GM12878 (cell line): ENCODE measurements around the gene GPC3. TPM values are rescaled to one million over a fixed set of nuclear protein-coding genes. Genes with fewer than 3 reads are reported as not detected.

Experiments used
- ATAC-seq: fragments of 200-7000 bp; cut with Tn5 transposase; 3 replicates; pipeline ENCODE4 v1.9.1; 2020; ENCODE audit warnings: mild to moderate bottlenecking, moderate library complexity
- BruUV-seq: library from RNA; stranded (reverse); fragments of 400-500 nt; replicated peaks from 2 replicates; lab custom pipeline; 2021; lab: Mats Ljungman, UMichigan
- CTCF ChIA-PET: fragments of 300-600 bp; sonication (Branson Sonifier 250); formaldehyde crosslinking; extraction: SDS; loops from one replicate; lab custom pipeline; 2021; ENCODE audit warnings: inconsistent platforms; lab: Yijun Ruan, JAX
- POLR2A ChIA-PET: fragments of 350-600 bp; formaldehyde crosslinking; extraction: SDS; loops from one replicate; lab custom pipeline; 2021; ENCODE audit warnings: inconsistent platforms; lab: Charles Lee
- RAD21 ChIA-PET: fragments of 300-600 bp; sonication (Branson Sonifier 250); formaldehyde crosslinking; loops from one replicate; lab custom pipeline; 2023; ENCODE audit warnings: antibody characterized with exemption; ENCODE audit not compliant: unreplicated experiment; lab: Charles Lee
- SMC1A ChIA-PET: fragments of 300-600 bp; sonication (Branson Sonifier 250); formaldehyde crosslinking; loops from one replicate; lab custom pipeline; 2023; ENCODE audit not compliant: unreplicated experiment, uncharacterized antibody; lab: Charles Lee
- DNase-seq: peaks from one replicate; pipeline ENCODE4 v3.0.0-alpha.2; 2011; ENCODE audit warnings: low read depth, low spot score
- FAIRE-seq: peaks from 3 replicates; lab custom pipeline; 2011; peaks lifted over from hg19 to GRCh38; lab: Jason Lieb, UNC
- H2AFZ ChIP-seq: 2 replicates; pipeline ENCODE4 v1.6.0; 2011; ENCODE audit warnings: low read depth, low read length, control low read depth; ENCODE audit not compliant: control insufficient read depth
- H3K27ac ChIP-seq: 2 replicates; pipeline ENCODE4 v1.5.1; 2011; ENCODE audit warnings: control low read depth; ENCODE audit not compliant: control insufficient read depth, insufficient read depth
- H3K27me3 ChIP-seq, 2 experiments: replicated peaks in 1 of 2; 2 replicates each; pipeline versions ENCODE4 v1.6.0 to v1.6.1; 2011; ENCODE audit warnings: low read length in 1 of 2; ENCODE audit not compliant: control insufficient read depth in 2 of 2, insufficient read depth in 2 of 2
- H3K36me3 ChIP-seq, 2 experiments: 2 replicates each; pipeline ENCODE4 v1.5.1; 2011; ENCODE audit warnings: low read length in 1 of 2; ENCODE audit not compliant: control insufficient read depth in 2 of 2, insufficient read depth in 2 of 2
- H3K4me1 ChIP-seq: 2 replicates; pipeline ENCODE4 v1.6.1; 2011; ENCODE audit warnings: mild to moderate bottlenecking, low read length, moderate library complexity, mixed read lengths; ENCODE audit not compliant: control insufficient read depth, insufficient read depth
- H3K4me2 ChIP-seq: 2 replicates; pipeline ENCODE4 v1.6.0; 2011; ENCODE audit warnings: control low read depth; ENCODE audit not compliant: control insufficient read depth, insufficient read depth
- H3K4me3 ChIP-seq: fragments of 200-600 bp; sonication (generic); 2 replicates; pipeline ENCODE4 v1.5.1; 2016
- H3K79me2 ChIP-seq: 2 replicates; pipeline ENCODE4 v1.6.0; 2011; ENCODE audit warnings: low read length; ENCODE audit not compliant: control insufficient read depth, insufficient read depth
- H3K9ac ChIP-seq: 2 replicates; pipeline ENCODE4 v1.8.0; 2011; ENCODE audit warnings: low read length, control low read depth, mixed read lengths; ENCODE audit not compliant: control insufficient read depth, insufficient read depth
- H3K9me3 ChIP-seq: replicated peaks from 3 replicates; pipeline ENCODE4 v1.5.1; 2011; ENCODE audit warnings: mild to moderate bottlenecking, low read length; ENCODE audit not compliant: control insufficient read depth, insufficient read depth
- H4K20me1 ChIP-seq: 2 replicates; pipeline ENCODE4 v1.6.0; 2011; ENCODE audit not compliant: control insufficient read depth, insufficient read depth
- CBX5 ChIP-seq: sonication (generic); IDR thresholded peaks from 2 replicates; pipeline ENCODE4 v1.6.1; 2016; ENCODE audit warnings: low read depth, moderate library complexity, mild to moderate bottlenecking, inconsistent platforms
- CEBPB ChIP-seq, 2 experiments: fragments of 150-350 bp in 1 of 2; IDR thresholded peaks; 2 replicates each; pipeline ENCODE4 v1.6.1; 2012 to 2014; ENCODE audit warnings: low read depth in 2 of 2, low read length in 2 of 2, borderline replicate concordance in 1 of 2, inconsistent platforms in 1 of 2
- CEBPZ ChIP-seq: fragments of 150-350 bp; IDR thresholded peaks from 2 replicates; pipeline ENCODE4 v1.6.1; 2016; ENCODE audit warnings: low read depth, low read length
- CHD1 ChIP-seq: IDR thresholded peaks from 2 replicates; pipeline ENCODE4 v1.6.1; 2012; ENCODE audit warnings: low read depth, low read length, improper control_type of control experiment
- EZH2 ChIP-seq: IDR thresholded peaks from 2 replicates; pipeline ENCODE4 v1.6.1; 2012; ENCODE audit warnings: low read depth, mild to moderate bottlenecking, control low read depth, inconsistent platforms, low read length, borderline replicate concordance; ENCODE audit not compliant: control insufficient read depth
- JUNB ChIP-seq: IDR thresholded peaks from 2 replicates; pipeline ENCODE4 v1.6.1; 2016; ENCODE audit warnings: antibody characterized with exemption, mild to moderate bottlenecking
- KAT2A ChIP-seq: conservative IDR thresholded peaks from 2 replicates; pipeline ENCODE4 v1.6.1; 2011; ENCODE audit warnings: low read depth, low read length; ENCODE audit not compliant: control insufficient read depth
- MYC ChIP-seq: IDR thresholded peaks from 2 replicates; pipeline ENCODE4 v1.6.1; 2011; ENCODE audit warnings: mild to moderate bottlenecking, low read length, moderate library complexity, inconsistent platforms; ENCODE audit not compliant: insufficient read depth, insufficient replicate concordance, insufficient read length, severe bottlenecking
- NRF1 ChIP-seq: conservative IDR thresholded peaks from 2 replicates; pipeline ENCODE4 v1.6.1; 2011; ENCODE audit warnings: mild to moderate bottlenecking, low read depth, low read length, improper control_type of control experiment
- RB1 ChIP-seq: fragments of 450-650 bp; formaldehyde crosslinking; IDR thresholded peaks from 2 replicates; pipeline ENCODE4 v1.6.1; 2017; ENCODE audit warnings: mild to moderate bottlenecking, borderline replicate concordance
- RBBP5 ChIP-seq: fragments of 200-600 bp; sonication (generic); conservative IDR thresholded peaks from 2 replicates; pipeline ENCODE4 v1.6.1; 2016
- SMC3 ChIP-seq: IDR thresholded peaks from 2 replicates; pipeline ENCODE4 v1.6.1; 2011; ENCODE audit warnings: low read length, improper control_type of control experiment, borderline replicate concordance
- ZNF384 ChIP-seq: IDR thresholded peaks from 2 replicates; pipeline ENCODE4 v1.6.1; 2012; ENCODE audit warnings: low read depth, mild to moderate bottlenecking, low read length, improper control_type of control experiment, borderline replicate concordance
- WGBS: methylation state at CpG from one replicate; pipeline ENCODE4 v1.1.6; 2016; ENCODE audit warnings: low lambda C conversion rate; ENCODE audit not compliant: insufficient replicate concordance, insufficient coverage; ENCODE audit errors: missing lambda C conversion rate; 5-methylcytosine and 5-hydroxymethylcytosine counted together
- in situ Hi-C: fragments of 300-500 bp; cut with MboI; formaldehyde crosslinking; loops from 9 replicates; pipeline ENCODE4 v1.14.3; 2018; ENCODE audit warnings: mixed read lengths
- intact Hi-C: fragments of 100-400 bp; cut with micrococcal nuclease; formaldehyde crosslinking; loops from one replicate; pipeline ENCODE4 v1.14.2; 2022; ENCODE audit not compliant: unreplicated experiment
- polyA plus RNA-seq, 11 experiments: library from polyadenylated mRNA; depleted of rRNA in 4 of 11; unstranded in 6 of 11; stranded (reverse) in 5 of 11; fragments of >200 nt; fragmentation: Nextera tagmentation in 4 of 11; fragmentation: Illumina TruSeq in 1 of 11; extraction: Ambion mirVana in 4 of 11; extraction: Trizol in 1 of 11; gene quantifications; 1 replicate in 1 of 11; 2 replicates in 10 of 11; pipeline versions ENCODE4 v1.2.1 to v1.2.3, GENCODE V29; 2011 to 2016; ENCODE audit warnings: inconsistent platforms in 2 of 11, missing spikeins in 2 of 11, low read depth in 1 of 11
- total RNA-seq, 4 experiments: library from RNA; depleted of rRNA in 3 of 4; stranded (reverse); fragments of >200 nt in 3 of 4; fragmentation: Illumina TruSeq in 1 of 4; extraction: Trizol in 1 of 4; gene quantifications; 2 replicates each; pipeline versions ENCODE4 v1.2.1 to v1.2.3, GENCODE V29; 2013 to 2021
- TF ChIP-seq, protein P1 (sequence below), 3 experiments: IDR thresholded peaks in 2 of 3; conservative IDR thresholded peaks in 1 of 3; 2 replicates each; pipeline ENCODE4 v1.5.1; 2011; ENCODE audit warnings: low read depth in 3 of 3, low read length in 3 of 3, mild to moderate bottlenecking in 3 of 3, control low read depth in 2 of 3, moderate library complexity in 2 of 3, inconsistent platforms in 1 of 3, mixed read lengths in 1 of 3; ENCODE audit not compliant: control insufficient read depth in 2 of 3, insufficient read depth in 1 of 3; ENCODE audit errors: extremely low read depth in 1 of 3
- TF ChIP-seq, protein P2 (sequence below): fragments of 150-350 bp; IDR thresholded peaks from 2 replicates; pipeline ENCODE4 v1.6.1; 2014; ENCODE audit warnings: mild to moderate bottlenecking, low read depth, low read length
- TF ChIP-seq, protein P3 (sequence below): IDR thresholded peaks from 2 replicates; pipeline ENCODE4 v1.6.1; 2012; ENCODE audit warnings: low read depth, low read length, improper control_type of control experiment

Gene GPC3
- total and polyA plus RNA-seq, 10 of the 15 experiments (the other 5 are each of a cell fraction or from before 2014, with no cell fraction given), result 0.09 to 0.82 TPM; not detected in 8

- Histone ChIP-seq H3K4me2 (no peak overlapping the region), H3K9ac (no peak overlapping the region), H3K9me3 (no peaks in the 10 kb centered on the region; the same call in 2 of the 3 replicates), H3K27me3 (no peaks in the 10 kb centered on the region), H3K4me1 (no peaks in the 10 kb centered on the region), H3K4me3 (no peak overlapping the region), H3K36me3 (no peaks in the 10 kb centered on the region), H3K27ac (no peak overlapping the region), H4K20me1 (no peaks in the 10 kb centered on the region), H3K79me2 (no peaks in the 10 kb centered on the region), H2AFZ (no peak overlapping the region)
- no peak for FAIRE-seq
- POLR2A ChIA-PET, result no interaction called here
- in situ Hi-C loops, result no loop called here
- no TSS peak for BruUV-seq
- CTCF ChIA-PET, result no interaction called here
- no peak for DNase-seq
- ATAC-seq, result no peak
- WGBS, result 51% methylated on average over 11 of the region's 16 CpGs
- TF ChIP-seq, protein P1, sequence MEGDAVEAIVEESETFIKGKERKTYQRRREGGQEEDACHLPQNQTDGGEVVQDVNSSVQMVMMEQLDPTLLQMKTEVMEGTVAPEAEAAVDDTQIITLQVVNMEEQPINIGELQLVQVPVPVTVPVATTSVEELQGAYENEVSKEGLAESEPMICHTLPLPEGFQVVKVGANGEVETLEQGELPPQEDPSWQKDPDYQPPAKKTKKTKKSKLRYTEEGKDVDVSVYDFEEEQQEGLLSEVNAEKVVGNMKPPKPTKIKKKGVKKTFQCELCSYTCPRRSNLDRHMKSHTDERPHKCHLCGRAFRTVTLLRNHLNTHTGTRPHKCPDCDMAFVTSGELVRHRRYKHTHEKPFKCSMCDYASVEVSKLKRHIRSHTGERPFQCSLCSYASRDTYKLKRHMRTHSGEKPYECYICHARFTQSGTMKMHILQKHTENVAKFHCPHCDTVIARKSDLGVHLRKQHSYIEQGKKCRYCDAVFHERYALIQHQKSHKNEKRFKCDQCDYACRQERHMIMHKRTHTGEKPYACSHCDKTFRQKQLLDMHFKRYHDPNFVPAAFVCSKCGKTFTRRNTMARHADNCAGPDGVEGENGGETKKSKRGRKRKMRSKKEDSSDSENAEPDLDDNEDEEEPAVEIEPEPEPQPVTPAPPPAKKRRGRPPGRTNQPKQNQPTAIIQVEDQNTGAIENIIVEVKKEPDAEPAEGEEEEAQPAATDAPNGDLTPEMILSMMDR (IDR thresholded peaks at IDR 0.05 in 2 of 3, conservative IDR thresholded peaks at IDR 0.05 in 1 of 3; ENCODE audit: control insufficient read depth in 2 of 3, extremely low read depth in 1 of 3, insufficient read depth in 1 of 3, low read depth in 3 of 3, low read length in 3 of 3), result no peak
- TF ChIP-seq CBX5, result no peak
- no peak for TF ChIP-seq RB1
- TF ChIP-seq MYC, result no peak
- TF ChIP-seq, protein P2, sequence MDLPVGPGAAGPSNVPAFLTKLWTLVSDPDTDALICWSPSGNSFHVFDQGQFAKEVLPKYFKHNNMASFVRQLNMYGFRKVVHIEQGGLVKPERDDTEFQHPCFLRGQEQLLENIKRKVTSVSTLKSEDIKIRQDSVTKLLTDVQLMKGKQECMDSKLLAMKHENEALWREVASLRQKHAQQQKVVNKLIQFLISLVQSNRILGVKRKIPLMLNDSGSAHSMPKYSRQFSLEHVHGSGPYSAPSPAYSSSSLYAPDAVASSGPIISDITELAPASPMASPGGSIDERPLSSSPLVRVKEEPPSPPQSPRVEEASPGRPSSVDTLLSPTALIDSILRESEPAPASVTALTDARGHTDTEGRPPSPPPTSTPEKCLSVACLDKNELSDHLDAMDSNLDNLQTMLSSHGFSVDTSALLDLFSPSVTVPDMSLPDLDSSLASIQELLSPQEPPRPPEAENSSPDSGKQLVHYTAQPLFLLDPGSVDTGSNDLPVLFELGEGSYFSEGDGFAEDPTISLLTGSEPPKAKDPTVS, result no peak
- no peak for TF ChIP-seq JUNB
- TF ChIP-seq KAT2A, result no peak
- no peak for TF ChIP-seq CEBPZ
- TF ChIP-seq NRF1, result no peak
- no peak for TF ChIP-seq ZNF384
- TF ChIP-seq RBBP5, result no peak
- no peak for TF ChIP-seq CEBPB (IDR thresholded peaks at IDR 0.05; ENCODE audit: borderline replicate concordance in 1 of 2, low read depth in 2 of 2, low read length in 2 of 2)
- TF ChIP-seq, protein P3, sequence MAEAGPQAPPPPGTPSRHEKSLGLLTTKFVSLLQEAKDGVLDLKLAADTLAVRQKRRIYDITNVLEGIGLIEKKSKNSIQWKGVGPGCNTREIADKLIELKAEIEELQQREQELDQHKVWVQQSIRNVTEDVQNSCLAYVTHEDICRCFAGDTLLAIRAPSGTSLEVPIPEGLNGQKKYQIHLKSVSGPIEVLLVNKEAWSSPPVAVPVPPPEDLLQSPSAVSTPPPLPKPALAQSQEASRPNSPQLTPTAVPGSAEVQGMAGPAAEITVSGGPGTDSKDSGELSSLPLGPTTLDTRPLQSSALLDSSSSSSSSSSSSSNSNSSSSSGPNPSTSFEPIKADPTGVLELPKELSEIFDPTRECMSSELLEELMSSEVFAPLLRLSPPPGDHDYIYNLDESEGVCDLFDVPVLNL, result no peak
- no peak for TF ChIP-seq CHD1
- no peak for TF ChIP-seq SMC3
- no peak for TF ChIP-seq EZH2
- intact Hi-C loops, result no loop called here
- RAD21 ChIA-PET, result no interaction called here
- SMC1A ChIA-PET, result no interaction called here
These were observed 584 bp downstream of the GPC3 start for GRCh38 chrX:133984857-133985163.
